CD4-positive, alpha-beta memory T cell (primary cell): ENCODE data around the gene KDM4C. TPM values are rescaled to one million over a fixed set of nuclear protein-coding genes. Genes with fewer than 3 reads are reported as not detected.

Experiments
- CTCF ChIA-PET: fragments of 350-600 bp; sonication (Branson Sonifier 250); formaldehyde crosslinking; loops from one replicate; lab custom pipeline; 2021; ENCODE audit warnings: inconsistent platforms; ENCODE audit not compliant: partially characterized antibody; lab: Charles Lee
- POLR2A ChIA-PET: fragments of 350-600 bp; sonication (Branson Sonifier 250); formaldehyde crosslinking; loops from one replicate; lab custom pipeline; 2021; ENCODE audit not compliant: partially characterized antibody; lab: Charles Lee
- DNase-seq, 5 donors: peaks; one replicate each; pipeline versions ENCODE4 v3.0.0 to v3.0.0-alpha.2; 2020 to 2022; ENCODE audit warnings: mixed read lengths in 1 of 5
- H3K27ac ChIP-seq: one replicate; pipeline ENCODE4 v1.7.0; 2013; ENCODE audit warnings: low read depth, low read length
- H3K27me3 ChIP-seq: 2 replicates; pipeline ENCODE4 v1.7.0; 2013; ENCODE audit warnings: mild to moderate bottlenecking, low read length, moderate library complexity; ENCODE audit not compliant: insufficient read depth
- H3K36me3 ChIP-seq: 2 replicates; pipeline ENCODE4 v1.7.0; 2013; ENCODE audit warnings: mild to moderate bottlenecking, low read length, moderate library complexity; ENCODE audit not compliant: insufficient read depth
- H3K4me1 ChIP-seq: 2 replicates; pipeline ENCODE4 v1.7.0; 2013; ENCODE audit warnings: mild to moderate bottlenecking, low read length, moderate library complexity; ENCODE audit not compliant: insufficient read depth
- H3K4me3 ChIP-seq, 2 donors: one replicate each; pipeline ENCODE4 v1.7.0; 2013; ENCODE audit warnings: low read length in 2 of 2, mild to moderate bottlenecking in 1 of 2
- H3K9me3 ChIP-seq, 2 donors: one replicate each; pipeline ENCODE4 v1.7.0; 2013; ENCODE audit warnings: low read length in 2 of 2, control low read depth in 1 of 2; ENCODE audit not compliant: control insufficient read depth in 1 of 2
- H3K27ac Mint-ChIP-seq, 7 donors: one replicate each; pipeline ENCODE4 v1.8.0; 2020 to 2021; ENCODE audit warnings: mixed read lengths in 7 of 7, mild to moderate bottlenecking in 6 of 7, inconsistent platforms in 3 of 7, moderate library complexity in 3 of 7
- H3K27me3 Mint-ChIP-seq, 2 donors: one replicate each; pipeline ENCODE4 v1.8.0; 2020 to 2021; ENCODE audit warnings: mixed read lengths in 2 of 2
- H3K36me3 Mint-ChIP-seq, 2 donors: one replicate each; pipeline ENCODE4 v1.8.0; 2020 to 2021; ENCODE audit warnings: mixed read lengths in 2 of 2, inconsistent platforms in 1 of 2, mild to moderate bottlenecking in 1 of 2
- H3K4me1 Mint-ChIP-seq, 4 donors: one replicate each; pipeline ENCODE4 v1.8.0; 2020 to 2021; ENCODE audit warnings: mixed read lengths in 4 of 4, mild to moderate bottlenecking in 1 of 4
- H3K4me3 Mint-ChIP-seq, 8 donors: one replicate each; pipeline ENCODE4 v1.8.0; 2020 to 2021; ENCODE audit warnings: mixed read lengths in 8 of 8, mild to moderate bottlenecking in 7 of 8, moderate library complexity in 6 of 8, inconsistent platforms in 3 of 8
- H3K9me3 Mint-ChIP-seq, 8 donors: one replicate each; pipeline ENCODE4 v1.8.0; 2020 to 2021; ENCODE audit warnings: mixed read lengths in 8 of 8, mild to moderate bottlenecking in 5 of 8, inconsistent platforms in 3 of 8, moderate library complexity in 1 of 8
- intact Hi-C: fragments of 100-400 bp; cut with micrococcal nuclease; formaldehyde crosslinking; loops from one replicate; pipeline ENCODE4 v1.15.1; 2023
- polyA plus RNA-seq, 2 donors: library from polyadenylated mRNA; unstranded; fragments of 300-500 nt; fragmentation: Illumina TruSeq; gene quantifications; one replicate each; pipeline ENCODE4 v1.2.3, GENCODE V29; 2021
- total RNA-seq, 2 experiments: library from RNA; stranded (reverse); gene quantifications; one replicate each; pipeline ENCODE4 v1.2.3, GENCODE V29; 2021

The KDM4C gene
- total and polyA plus RNA-seq, 4 experiments from 2014 or later: 36.3 to 90.7 (median 58.8) TPM

- no peaks in the 10 kb centered on the region for H3K9me3 Mint-ChIP-seq
- ChIA-PET POLR2A (no interaction called here), CTCF (no interaction called here)
- DNase-seq: no peak
- no peak overlapping the region for H3K4me3 Mint-ChIP-seq
- no peaks in the 10 kb centered on the region for H3K27me3 Mint-ChIP-seq
- peak overlapping the region in 1 of 7 donors; percentile 54 for H3K27ac Mint-ChIP-seq
- intact Hi-C loops: no loop called here
- H3K4me3 ChIP-seq: no peak overlapping the region
- H3K36me3 ChIP-seq: no peaks in the 10 kb centered on the region
- H3K27ac ChIP-seq: no peak overlapping the region
- peaks cover 1% of the 10 kb centered on the region for H3K4me1 ChIP-seq
- H3K36me3 Mint-ChIP-seq: peaks cover 17 to 34% of the 10 kb centered on the region in 2 donors
- no peaks in the 10 kb centered on the region for H3K27me3 ChIP-seq
- no peaks in the 10 kb centered on the region for H3K9me3 ChIP-seq
- H3K4me1 Mint-ChIP-seq: peaks cover 16 to 29% (median 22%) of the 10 kb centered on the region in 4 donors
Measured at GRCh38 chr9:6902423-6902822, 144.7 kb downstream of the KDM4C start.

DNA sequence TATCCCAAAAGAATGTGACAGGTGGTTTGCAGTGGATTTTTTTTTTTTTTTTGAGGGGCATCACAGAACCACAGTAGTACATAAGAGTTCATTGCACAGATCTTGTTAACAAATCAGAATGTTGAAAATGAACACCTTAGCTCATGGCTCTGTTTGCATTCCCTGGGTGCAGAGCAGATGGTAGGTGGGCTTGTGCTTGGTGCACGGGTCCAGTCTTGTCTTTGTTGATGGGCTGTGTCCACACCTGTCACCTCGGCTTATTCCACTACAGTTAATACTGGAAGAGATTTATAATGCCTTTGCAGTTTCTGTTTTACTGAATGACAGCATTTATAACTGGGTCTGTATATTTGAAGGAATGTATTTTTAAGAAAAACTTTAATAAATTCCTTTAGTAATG, 146.6 kb downstream of the KDM4C start:
- ChIA-PET CTCF (no interaction called here), POLR2A (no interaction called here)
- H3K36me3 Mint-ChIP-seq: peaks cover 13 to 21% of the 10 kb centered on the region in 2 donors
- no peak for DNase-seq
- Histone ChIP-seq H3K9me3 (no peaks in the 10 kb centered on the region), H3K27me3 (no peaks in the 10 kb centered on the region), H3K4me3 (no peak overlapping the region), H3K36me3 (no peaks in the 10 kb centered on the region), H3K27ac (no peak overlapping the region), H3K4me1 (no peaks in the 10 kb centered on the region)
- no peaks in the 10 kb centered on the region for H3K9me3 Mint-ChIP-seq
- H3K27ac Mint-ChIP-seq: no peak overlapping the region
- H3K27me3 Mint-ChIP-seq: no peaks in the 10 kb centered on the region
- no peak overlapping the region for H3K4me3 Mint-ChIP-seq
- H3K4me1 Mint-ChIP-seq: peaks cover 16 to 31% (median 25%) of the 10 kb centered on the region in 4 donors
- intact Hi-C loops: no loop called here

DNA sequence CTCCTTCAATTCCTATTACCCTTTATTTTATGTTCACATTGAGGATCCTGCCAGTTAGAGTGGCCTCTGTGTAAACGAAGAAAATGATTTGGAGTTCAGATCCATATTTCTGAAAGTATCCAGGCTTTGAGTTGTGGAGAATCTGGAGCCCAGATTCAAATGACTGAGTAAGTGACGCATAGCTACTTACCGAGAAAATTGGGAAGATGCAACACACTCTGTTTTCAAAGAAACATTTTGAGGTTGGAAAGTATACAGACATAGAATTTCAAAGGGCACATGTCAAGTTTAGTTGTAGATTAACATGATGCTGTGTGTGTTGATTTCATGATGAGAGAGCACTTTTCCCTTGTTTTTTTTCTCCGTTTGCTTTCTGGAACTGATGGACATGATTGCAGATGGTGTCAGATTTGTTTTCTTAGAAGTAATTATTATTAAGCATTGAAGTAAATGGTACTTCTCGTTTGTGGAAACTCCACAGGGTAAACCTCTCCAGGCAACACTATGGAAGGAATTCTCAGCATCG, 148.1 kb downstream of the KDM4C start:
- Histone ChIP-seq H3K27me3 (no peaks in the 10 kb centered on the region), H3K4me1 (no peaks in the 10 kb centered on the region), H3K36me3 (no peaks in the 10 kb centered on the region), H3K4me3 (no peak overlapping the region), H3K9me3 (no peaks in the 10 kb centered on the region), H3K27ac (no peak overlapping the region)
- H3K36me3 Mint-ChIP-seq: peaks cover 10 to 15% of the 10 kb centered on the region in 2 donors
- H3K4me3 Mint-ChIP-seq: no peak overlapping the region
- POLR2A ChIA-PET: no interaction called here
- DNase-seq: no peak
- peak overlapping the region in 1 of 7 donors; percentile 17 for H3K27ac Mint-ChIP-seq
- intact Hi-C loops: no loop called here
- H3K4me1 Mint-ChIP-seq: peaks cover 15 to 26% (median 22%) of the 10 kb centered on the region in 4 donors
- CTCF ChIA-PET: no interaction called here
- H3K27me3 Mint-ChIP-seq: no peaks in the 10 kb centered on the region
- no peaks in the 10 kb centered on the region for H3K9me3 Mint-ChIP-seq

DNA sequence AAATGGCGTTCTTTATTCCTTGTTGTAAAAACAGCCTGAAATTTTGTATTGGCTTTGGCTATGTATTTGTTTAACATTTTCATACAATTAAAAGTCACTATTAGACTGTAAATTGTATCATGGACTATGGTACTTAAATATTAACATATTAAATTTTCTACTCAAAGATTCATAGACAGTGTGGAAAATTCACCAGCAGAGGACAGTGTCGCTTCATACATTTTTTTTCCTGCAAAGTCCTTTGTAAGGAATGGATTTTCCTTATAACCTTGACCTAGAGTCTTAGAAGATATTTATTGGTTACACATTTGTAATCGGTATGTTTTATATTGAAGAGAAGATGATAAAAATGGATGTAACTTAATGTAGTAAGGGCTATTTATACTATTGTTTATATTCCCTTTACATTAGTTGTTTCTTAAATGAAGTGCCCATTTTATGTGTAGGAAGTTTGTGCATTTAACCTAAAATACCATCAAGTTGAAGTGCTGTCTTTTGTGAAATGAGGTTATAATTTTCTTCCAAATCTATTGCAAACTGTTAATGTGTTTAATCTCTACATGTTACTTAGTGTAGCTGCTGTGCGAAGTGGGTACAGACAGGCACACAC, 150.1 kb downstream of the KDM4C start:
- peaks cover 4 to 10% of the 10 kb centered on the region in 2 donors for H3K36me3 Mint-ChIP-seq
- no peaks in the 10 kb centered on the region for H3K4me1 ChIP-seq
- H3K27me3 ChIP-seq: no peaks in the 10 kb centered on the region
- POLR2A ChIA-PET: no interaction called here
- no peaks in the 10 kb centered on the region for H3K27me3 Mint-ChIP-seq
- H3K4me1 Mint-ChIP-seq: peaks cover 12 to 19% (median 14%) of the 10 kb centered on the region in 4 donors
- intact Hi-C loops: no loop called here
- no peak for DNase-seq
- H3K4me3 ChIP-seq: no peak overlapping the region
- no peak overlapping the region for H3K4me3 Mint-ChIP-seq
- CTCF ChIA-PET: no interaction called here
- H3K36me3 ChIP-seq: no peaks in the 10 kb centered on the region
- H3K27ac Mint-ChIP-seq: peak overlapping the region in 1 of 7 donors; percentile 40
- no peaks in the 10 kb centered on the region for H3K9me3 Mint-ChIP-seq
- H3K27ac ChIP-seq: no peak overlapping the region
- H3K9me3 ChIP-seq: no peaks in the 10 kb centered on the region

- CTCF ChIA-PET: interaction anchor here (1.1 kb wide), 1 partner anchor 24 kb away, joined by 3 read pairs; no protein-coding TSS in a partner anchor
- no peaks in the 10 kb centered on the region for H3K27me3 Mint-ChIP-seq
- intact Hi-C loops: no loop called here
Measured at GRCh38 chr9:6909181-6909580, 151.4 kb downstream of the KDM4C start.

GRCh38 chr9:6910032-6910431, 152.3 kb downstream of the KDM4C start:
- Histone ChIP-seq H3K9me3 (no peaks in the 10 kb centered on the region), H3K4me3 (no peak overlapping the region), H3K27ac (no peak overlapping the region), H3K4me1 (no peaks in the 10 kb centered on the region), H3K27me3 (no peaks in the 10 kb centered on the region), H3K36me3 (no peaks in the 10 kb centered on the region)
- peaks cover 4 to 8% of the 10 kb centered on the region in 2 donors for H3K36me3 Mint-ChIP-seq
- no peaks in the 10 kb centered on the region for H3K27me3 Mint-ChIP-seq
- peak overlapping the region in 1 of 7 donors; percentile 19 for H3K27ac Mint-ChIP-seq
- intact Hi-C loops: no loop called here
- peaks cover 13 to 25% (median 19%) of the 10 kb centered on the region in 4 donors for H3K4me1 Mint-ChIP-seq
- H3K9me3 Mint-ChIP-seq: no peaks in the 10 kb centered on the region
- no peak overlapping the region for H3K4me3 Mint-ChIP-seq
- DNase-seq: no peak
- ChIA-PET POLR2A (no interaction called here), CTCF (interaction anchor here (1.1 kb wide), 1 partner anchor 25 kb away, joined by 3 read pairs; no protein-coding TSS in a partner anchor)

More at GRCh38 chr9:6909181-6909580, 151.4 kb downstream of the KDM4C start:
- Histone ChIP-seq H3K4me3 (no peak overlapping the region), H3K27me3 (no peaks in the 10 kb centered on the region), H3K9me3 (no peaks in the 10 kb centered on the region), H3K4me1 (no peaks in the 10 kb centered on the region), H3K27ac (no peak overlapping the region), H3K36me3 (no peaks in the 10 kb centered on the region)
- no peaks in the 10 kb centered on the region for H3K9me3 Mint-ChIP-seq
- H3K36me3 Mint-ChIP-seq: peaks cover 8 to 10% of the 10 kb centered on the region in 2 donors
- no peak for DNase-seq
- H3K27ac Mint-ChIP-seq: peak overlapping the region in 2 of 7 donors; percentile 37 to 42
- POLR2A ChIA-PET: no interaction called here
- peaks cover 13 to 25% (median 18%) of the 10 kb centered on the region in 4 donors for H3K4me1 Mint-ChIP-seq
- H3K4me3 Mint-ChIP-seq: no peak overlapping the region

GRCh38 chr9:6910497-6910896, 152.7 kb downstream of the KDM4C start:
- Histone ChIP-seq H3K4me1 (no peaks in the 10 kb centered on the region), H3K27ac (no peak overlapping the region), H3K27me3 (no peaks in the 10 kb centered on the region), H3K36me3 (no peaks in the 10 kb centered on the region), H3K4me3 (no peak overlapping the region), H3K9me3 (no peaks in the 10 kb centered on the region)
- POLR2A ChIA-PET: no interaction called here
- H3K36me3 Mint-ChIP-seq: peaks cover 4% of the 10 kb centered on the region in 2 donors
- CTCF ChIA-PET: no interaction called here
- no peaks in the 10 kb centered on the region for H3K9me3 Mint-ChIP-seq
- H3K4me1 Mint-ChIP-seq: peaks cover 13 to 26% (median 18%) of the 10 kb centered on the region in 4 donors
- no peak overlapping the region for H3K27ac Mint-ChIP-seq
- intact Hi-C loops: no loop called here
- no peak overlapping the region for H3K4me3 Mint-ChIP-seq
- DNase-seq: no peak
- H3K27me3 Mint-ChIP-seq: no peaks in the 10 kb centered on the region
